ENCODE measurements around the gene FPGS.

- TF ChIP-seq CTCF (IDR thresholded peaks at IDR 0.05), result no peak
- no peak for TF ChIP-seq EZH2 (IDR thresholded peaks at IDR 0.05)
These were observed 30.1 kb upstream of the FPGS start for GRCh38 chr9:127772603-127773002.
